ENCODE data around the gene ZC3HAV1L.

Gene ZC3HAV1L

GRCh38 chr7:139004321-139005090 lies 31.3 kb downstream of the ZC3HAV1L start:
- Histone ChIP-seq H4K8ac (ENCODE audit: low read depth, low read length) (no peak overlapping the region), H2BK5ac (ENCODE audit: low read depth, low read length, poor library complexity) (no peak overlapping the region), H2AK5ac (ENCODE audit: low read length) (no peak overlapping the region), H3K4me1 (ENCODE audit: control insufficient read depth in 1 of 2, insufficient read depth in 2 of 2, low read length in 2 of 2) (no peaks in the 10 kb centered on the region), H2BK120ac (ENCODE audit: insufficient read depth, low read length, poor library complexity) (no peak overlapping the region), H3K4me2 (ENCODE audit: low read length) (no peak overlapping the region), H3K79me1 (ENCODE audit: low read length) (no peaks in the 10 kb centered on the region), H3K18ac (ENCODE audit: low read length) (no peak overlapping the region), H3K79me2 (ENCODE audit: control insufficient read depth, insufficient read depth, low read length, poor library complexity) (no peaks in the 10 kb centered on the region), H4K12ac (ENCODE audit: low read depth, low read length) (no peak overlapping the region), H2BK12ac (ENCODE audit: low read length) (no peak overlapping the region), H3K4me3 (ENCODE audit: low read depth, low read length) (no peak overlapping the region), H3K27ac (ENCODE audit: low read depth, low read length) (no peak overlapping the region), H2AFZ (ENCODE audit: insufficient read depth, low read length, poor library complexity) (no peak overlapping the region), H4K91ac (ENCODE audit: low read depth, low read length) (no peak overlapping the region), H3K27me3 (ENCODE audit: insufficient read depth, low read length) (no peaks in the 10 kb centered on the region), H3K23ac (ENCODE audit: low read length) (no peak overlapping the region), H3K9me3 (ENCODE audit: insufficient read depth, low read depth, low read length) (peaks cover 1% of the 10 kb centered on the region), H3K36me3 (ENCODE audit: control insufficient read depth in 1 of 2, insufficient read depth in 2 of 2, low read length in 2 of 2) (no peaks in the 10 kb centered on the region), H3K4ac (ENCODE audit: low read depth, low read length) (no peak overlapping the region), H3K9ac (ENCODE audit: low read length) (no peak overlapping the region), H3K14ac (ENCODE audit: low read length) (no peak overlapping the region)
- DNase-seq = peak; percentile 4 to 36

GRCh38 chr7:138999414-138999813 lies 36.4 kb downstream of the ZC3HAV1L start:
- Histone ChIP-seq H3K18ac (ENCODE audit: low read length) (no peak overlapping the region), H3K27me3 (ENCODE audit: insufficient read depth, low read length) (no peaks in the 10 kb centered on the region), H2BK5ac (ENCODE audit: low read depth, low read length, poor library complexity) (no peak overlapping the region), H2AK5ac (ENCODE audit: low read length) (no peak overlapping the region), H3K14ac (ENCODE audit: low read length) (no peak overlapping the region), H2BK120ac (ENCODE audit: insufficient read depth, low read length, poor library complexity) (no peak overlapping the region), H4K8ac (ENCODE audit: low read depth, low read length) (no peak overlapping the region), H4K12ac (ENCODE audit: low read depth, low read length) (no peak overlapping the region), H3K4ac (ENCODE audit: low read depth, low read length) (no peak overlapping the region), H3K4me2 (ENCODE audit: low read length) (no peak overlapping the region), H3K9ac (ENCODE audit: low read length) (no peak overlapping the region), H3K79me2 (ENCODE audit: control insufficient read depth, insufficient read depth, low read length, poor library complexity) (no peaks in the 10 kb centered on the region), H3K79me1 (ENCODE audit: low read length) (no peaks in the 10 kb centered on the region), H2BK12ac (ENCODE audit: low read length) (no peak overlapping the region), H2AFZ (ENCODE audit: insufficient read depth, low read length, poor library complexity) (no peak overlapping the region), H3K23ac (ENCODE audit: low read length) (no peak overlapping the region), H3K4me1 (ENCODE audit: control insufficient read depth in 1 of 2, insufficient read depth in 2 of 2, low read length in 2 of 2) (no peaks in the 10 kb centered on the region), H3K4me3 (ENCODE audit: low read depth, low read length) (no peak overlapping the region), H3K9me3 (ENCODE audit: insufficient read depth, low read depth, low read length) (no peaks in the 10 kb centered on the region), H3K27ac (ENCODE audit: low read depth, low read length) (no peak overlapping the region), H3K36me3 (ENCODE audit: control insufficient read depth in 1 of 2, insufficient read depth in 2 of 2, low read length in 2 of 2) (no peaks in the 10 kb centered on the region), H4K91ac (ENCODE audit: low read depth, low read length) (no peak overlapping the region)
- DNase-seq = no peak
- WGBS (ENCODE audit: extremely low coverage, insufficient coverage, insufficient read length) = no CpG with 5 or more reads among the region's 3 CpGs

GRCh38 chr7:138992052-138992531 lies 43.8 kb downstream of the ZC3HAV1L start:
- Histone ChIP-seq H3K14ac (ENCODE audit: low read length) (no peak overlapping the region), H3K36me3 (ENCODE audit: control insufficient read depth in 1 of 2, insufficient read depth in 2 of 2, low read length in 2 of 2) (no peaks in the 10 kb centered on the region), H3K9ac (ENCODE audit: low read length) (no peak overlapping the region), H2AK5ac (ENCODE audit: low read length) (no peak overlapping the region), H2AFZ (ENCODE audit: insufficient read depth, low read length, poor library complexity) (no peak overlapping the region), H4K12ac (ENCODE audit: low read depth, low read length) (no peak overlapping the region), H3K79me2 (ENCODE audit: control insufficient read depth, insufficient read depth, low read length, poor library complexity) (no peaks in the 10 kb centered on the region), H2BK120ac (ENCODE audit: insufficient read depth, low read length, poor library complexity) (no peak overlapping the region), H3K79me1 (ENCODE audit: low read length) (no peaks in the 10 kb centered on the region), H2BK5ac (ENCODE audit: low read depth, low read length, poor library complexity) (no peak overlapping the region), H4K8ac (ENCODE audit: low read depth, low read length) (no peak overlapping the region), H3K4me3 (ENCODE audit: low read depth, low read length) (no peak overlapping the region), H2BK12ac (ENCODE audit: low read length) (no peak overlapping the region), H3K23ac (ENCODE audit: low read length) (no peak overlapping the region), H3K27me3 (ENCODE audit: insufficient read depth, low read length) (no peaks in the 10 kb centered on the region), H3K9me3 (ENCODE audit: insufficient read depth, low read depth, low read length) (no peaks in the 10 kb centered on the region), H3K4me1 (ENCODE audit: control insufficient read depth in 1 of 2, insufficient read depth in 2 of 2, low read length in 2 of 2) (peaks cover 0 to 2% of the 10 kb centered on the region in 2 experiments), H3K18ac (ENCODE audit: low read length) (no peak overlapping the region), H3K4me2 (ENCODE audit: low read length) (no peak overlapping the region), H4K91ac (ENCODE audit: low read depth, low read length) (no peak overlapping the region), H3K4ac (ENCODE audit: low read depth, low read length) (no peak overlapping the region), H3K27ac (ENCODE audit: low read depth, low read length) (no peak overlapping the region)
- WGBS (ENCODE audit: extremely low coverage, insufficient coverage, insufficient read length) = no CpG with 5 or more reads among the region's 8 CpGs
- DNase-seq = peak; percentile 31 to 83

GRCh38 chr7:138987686-138988085 lies 48.2 kb downstream of the ZC3HAV1L start:
- Histone ChIP-seq H3K27ac (ENCODE audit: low read depth, low read length) (no peak overlapping the region), H3K79me1 (ENCODE audit: low read length) (peaks cover 4% of the 10 kb centered on the region), H3K9ac (ENCODE audit: low read length) (no peak overlapping the region), H2BK5ac (ENCODE audit: low read depth, low read length, poor library complexity) (no peak overlapping the region), H3K9me3 (ENCODE audit: insufficient read depth, low read depth, low read length) (no peaks in the 10 kb centered on the region), H3K4me1 (ENCODE audit: control insufficient read depth in 1 of 2, insufficient read depth in 2 of 2, low read length in 2 of 2) (peaks cover 3 to 4% of the 10 kb centered on the region in 2 experiments), H3K79me2 (ENCODE audit: control insufficient read depth, insufficient read depth, low read length, poor library complexity) (no peaks in the 10 kb centered on the region), H3K4ac (ENCODE audit: low read depth, low read length) (no peak overlapping the region), H3K18ac (ENCODE audit: low read length) (no peak overlapping the region), H2BK120ac (ENCODE audit: insufficient read depth, low read length, poor library complexity) (no peak overlapping the region), H3K14ac (ENCODE audit: low read length) (no peak overlapping the region), H3K4me3 (ENCODE audit: low read depth, low read length) (no peak overlapping the region), H2AFZ (ENCODE audit: insufficient read depth, low read length, poor library complexity) (no peak overlapping the region), H3K4me2 (ENCODE audit: low read length) (no peak overlapping the region), H4K91ac (ENCODE audit: low read depth, low read length) (no peak overlapping the region), H3K36me3 (ENCODE audit: control insufficient read depth in 1 of 2, insufficient read depth in 2 of 2, low read length in 2 of 2) (no peaks in the 10 kb centered on the region), H2BK12ac (ENCODE audit: low read length) (no peak overlapping the region), H4K8ac (ENCODE audit: low read depth, low read length) (no peak overlapping the region), H4K12ac (ENCODE audit: low read depth, low read length) (no peak overlapping the region), H3K23ac (ENCODE audit: low read length) (no peak overlapping the region), H2AK5ac (ENCODE audit: low read length) (no peak overlapping the region), H3K27me3 (ENCODE audit: insufficient read depth, low read length) (no peaks in the 10 kb centered on the region)
- WGBS (ENCODE audit: extremely low coverage, insufficient coverage, insufficient read length) = no CpG with 5 or more reads among the region's 1 CpG
- no peak for DNase-seq

Measured in trophoblast cell (in vitro differentiated cells and primary cell).